Esophagus muscularis mucosa (tissue), 4 donors: ENCODE measurements around the gene FGF9. TPM values are rescaled to one million over a fixed set of nuclear protein-coding genes. Genes with fewer than 3 reads are reported as not detected.

Experiments used
- DNase-seq: peaks from one replicate; pipeline ENCODE4 v3.0.0-alpha.2; 2017; ENCODE audit errors: extremely low spot score
- H3K27ac ChIP-seq, 4 donors: fragments of 200-600 bp; sonication (generic); replicated peaks in 1 of 4; 1 replicate in 3 of 4; 2 replicates in 1 of 4; pipeline ENCODE4 v1.5.1; 2016 to 2019; ENCODE audit warnings: mild to moderate bottlenecking in 1 of 4
- H3K27me3 ChIP-seq, 4 donors: fragments of 200-600 bp; sonication (generic); one replicate each; pipeline versions ENCODE4 v1.5.1 to v1.6.0; 2016 to 2019
- H3K36me3 ChIP-seq, 4 donors: fragments of 200-600 bp; sonication (generic); one replicate each; pipeline ENCODE4 v1.5.1; 2016 to 2019
- H3K4me1 ChIP-seq, 4 donors: fragments of 200-600 bp; sonication (generic); one replicate each; pipeline ENCODE4 v1.5.1; 2016 to 2019
- H3K4me3 ChIP-seq, 4 donors: fragments of 200-600 bp; sonication (generic); 1 replicate in 2 of 4; 2 replicates in 2 of 4; pipeline ENCODE4 v1.5.1; 2016 to 2019; ENCODE audit warnings: mild to moderate bottlenecking in 4 of 4, moderate library complexity in 1 of 4
- H3K9me3 ChIP-seq, 4 donors: fragments of 200-600 bp; sonication (generic); 1 replicate in 3 of 4; 2 replicates in 1 of 4; pipeline ENCODE4 v1.5.1; 2016 to 2019
- EP300 ChIP-seq: sonication (generic); formaldehyde crosslinking; IDR thresholded peaks from one replicate; pipeline ENCODE4 v1.6.1; 2017; ENCODE audit warnings: antibody characterized with exemption
- POLR2A ChIP-seq: fragments of 450-650 bp; IDR thresholded peaks from one replicate; pipeline ENCODE4 v1.6.1; 2017; ENCODE audit warnings: antibody characterized with exemption, moderate library complexity, mild to moderate bottlenecking, low read depth
- POLR2AphosphoS5 ChIP-seq, 2 donors: sonication (generic); formaldehyde crosslinking; IDR thresholded peaks; one replicate each; pipeline ENCODE4 v1.6.1; 2017; ENCODE audit warnings: antibody characterized with exemption in 2 of 2
- WGBS: methylation state at CpG from one replicate; pipeline ENCODE4 v1.1.5; 2018; 5-methylcytosine and 5-hydroxymethylcytosine counted together
- intact Hi-C: fragments of 100-400 bp; cut with DNase I; formaldehyde crosslinking; loops from one replicate; pipeline ENCODE4 v1.15.1; 2023
- total RNA-seq, 4 donors: library from RNA; depleted of rRNA; stranded (reverse); fragments of >200 nt; gene quantifications; one replicate each; pipeline versions ENCODE4 v1.1.0 to v1.2.1, GENCODE V29; 2016
- TF ChIP-seq, protein P1 (sequence below), 3 experiments: fragments of 200-600 bp in 2 of 3; fragments of 450-650 bp in 1 of 3; sonication (generic) in 2 of 3; IDR thresholded peaks; one replicate each; pipeline ENCODE4 v1.5.1; 2017 to 2019; ENCODE audit warnings: antibody characterized with exemption in 3 of 3, mild to moderate bottlenecking in 2 of 3, moderate library complexity in 1 of 3

Gene FGF9
- total RNA-seq, 4 donors from 2014 or later = 0.50 to 1.9 (median 1.5) TPM

DNA sequence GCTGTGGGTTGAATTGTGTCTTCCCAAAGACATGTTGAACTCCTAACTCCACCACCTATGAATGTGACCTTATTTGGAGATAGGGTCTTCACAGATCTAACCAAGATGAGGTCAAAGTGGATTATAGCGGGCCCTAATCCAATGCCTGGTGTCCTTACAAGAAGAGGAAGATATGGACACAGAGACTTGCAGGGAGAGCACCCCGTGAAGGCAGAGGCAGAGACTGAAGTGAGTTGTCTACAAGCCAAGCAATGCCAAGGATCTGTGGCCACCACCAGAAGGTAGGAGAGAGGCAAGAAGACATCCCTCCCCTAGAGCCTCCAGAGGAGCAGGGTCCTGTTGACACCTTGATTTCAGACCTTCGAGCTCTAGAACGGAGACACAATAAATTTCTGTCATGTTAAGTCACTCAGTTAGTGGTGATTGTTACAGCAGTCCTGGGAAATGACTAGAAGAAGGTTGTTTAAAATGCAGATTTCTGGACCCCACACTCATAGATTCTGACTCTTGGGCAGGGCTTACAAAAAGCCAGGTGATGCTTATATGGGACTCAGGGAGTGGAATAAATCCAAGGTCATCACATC is 70.6 kb downstream of the FGF9 start:
- DNase-seq = peak; percentile 72
- 89% methylated on average over 4 of the region's 4 CpGs for WGBS
- intact Hi-C loops = no loop called here
- TF ChIP-seq POLR2A (no peak), EP300 (no peak), POLR2AphosphoS5 (IDR thresholded peaks at IDR 0.05) (no peak)
- TF ChIP-seq, protein P1, sequence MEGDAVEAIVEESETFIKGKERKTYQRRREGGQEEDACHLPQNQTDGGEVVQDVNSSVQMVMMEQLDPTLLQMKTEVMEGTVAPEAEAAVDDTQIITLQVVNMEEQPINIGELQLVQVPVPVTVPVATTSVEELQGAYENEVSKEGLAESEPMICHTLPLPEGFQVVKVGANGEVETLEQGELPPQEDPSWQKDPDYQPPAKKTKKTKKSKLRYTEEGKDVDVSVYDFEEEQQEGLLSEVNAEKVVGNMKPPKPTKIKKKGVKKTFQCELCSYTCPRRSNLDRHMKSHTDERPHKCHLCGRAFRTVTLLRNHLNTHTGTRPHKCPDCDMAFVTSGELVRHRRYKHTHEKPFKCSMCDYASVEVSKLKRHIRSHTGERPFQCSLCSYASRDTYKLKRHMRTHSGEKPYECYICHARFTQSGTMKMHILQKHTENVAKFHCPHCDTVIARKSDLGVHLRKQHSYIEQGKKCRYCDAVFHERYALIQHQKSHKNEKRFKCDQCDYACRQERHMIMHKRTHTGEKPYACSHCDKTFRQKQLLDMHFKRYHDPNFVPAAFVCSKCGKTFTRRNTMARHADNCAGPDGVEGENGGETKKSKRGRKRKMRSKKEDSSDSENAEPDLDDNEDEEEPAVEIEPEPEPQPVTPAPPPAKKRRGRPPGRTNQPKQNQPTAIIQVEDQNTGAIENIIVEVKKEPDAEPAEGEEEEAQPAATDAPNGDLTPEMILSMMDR (IDR thresholded peaks at IDR 0.05) = no peak
- H3K9me3 ChIP-seq = no peaks in the 10 kb centered on the region
- H3K4me1 ChIP-seq = peaks cover under 1 to 4% (median 3%) of the 10 kb centered on the region in 4 donors
- H3K36me3 ChIP-seq = no peaks in the 10 kb centered on the region
- no peak overlapping the region for H3K4me3 ChIP-seq
- no peaks in the 10 kb centered on the region for H3K27me3 ChIP-seq
- H3K27ac ChIP-seq = no peak overlapping the region

DNA sequence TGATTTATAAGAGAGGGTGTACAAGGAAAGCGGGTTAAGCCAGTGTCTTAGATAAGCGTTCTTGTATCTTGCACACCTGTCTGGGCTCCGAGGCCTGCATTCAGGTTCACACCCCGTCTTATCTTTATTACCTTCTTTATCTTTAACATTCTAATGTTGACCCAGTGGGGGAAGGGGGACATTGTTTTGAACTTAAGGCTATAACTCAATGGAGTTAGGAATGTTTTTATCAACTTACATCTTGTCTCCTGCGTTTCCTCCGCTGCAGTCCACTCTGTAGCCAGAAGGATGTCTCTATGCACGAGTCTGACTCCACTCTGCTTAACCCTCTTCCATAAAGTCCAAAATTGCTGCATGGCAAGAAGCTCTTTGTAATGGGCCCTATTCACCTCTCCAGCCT is 71.2 kb downstream of the FGF9 start:
- no peaks in the 10 kb centered on the region for H3K27me3 ChIP-seq
- WGBS = 81% methylated on average over 7 of the region's 7 CpGs
- intact Hi-C loops = no loop called here
- no peak for DNase-seq
- TF ChIP-seq, protein P1 (IDR thresholded peaks at IDR 0.05) = no peak
- TF ChIP-seq POLR2A = no peak
- TF ChIP-seq EP300 = no peak
- no peak for TF ChIP-seq POLR2AphosphoS5 (IDR thresholded peaks at IDR 0.05)
- no peak overlapping the region for H3K4me3 ChIP-seq
- no peaks in the 10 kb centered on the region for H3K4me1 ChIP-seq
- H3K27ac ChIP-seq = no peak overlapping the region
- H3K36me3 ChIP-seq = no peaks in the 10 kb centered on the region
- no peaks in the 10 kb centered on the region for H3K9me3 ChIP-seq

DNA sequence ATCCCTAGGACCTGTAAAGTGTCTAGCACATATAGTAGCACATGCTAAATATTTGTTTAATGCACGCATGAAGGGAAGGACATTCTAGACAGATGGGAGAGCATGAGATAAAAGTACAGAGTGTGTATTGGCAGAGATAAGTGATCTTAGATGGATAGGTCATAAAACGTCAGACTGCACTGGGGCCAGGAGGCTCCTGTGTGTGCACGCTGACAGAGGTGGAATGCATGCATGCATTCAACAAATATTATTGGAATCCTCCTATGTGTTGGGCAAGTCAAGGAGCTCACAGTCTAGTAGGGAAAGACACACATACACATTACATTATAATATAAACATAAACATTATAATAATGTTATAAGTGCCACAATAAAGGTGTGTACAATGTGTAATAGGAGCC is 73.3 kb downstream of the FGF9 start:
- TF ChIP-seq, protein P1 (IDR thresholded peaks at IDR 0.05) = no peak
- peak; percentile 84 for DNase-seq
- H3K36me3 ChIP-seq = no peaks in the 10 kb centered on the region
- no peaks in the 10 kb centered on the region for H3K9me3 ChIP-seq
- no peak overlapping the region for H3K4me3 ChIP-seq
- no peak overlapping the region for H3K27ac ChIP-seq
- H3K27me3 ChIP-seq = no peaks in the 10 kb centered on the region
- H3K4me1 ChIP-seq = no peaks in the 10 kb centered on the region
- intact Hi-C loops = no loop called here
- WGBS = 49% methylated on average over 3 of the region's 3 CpGs

DNA sequence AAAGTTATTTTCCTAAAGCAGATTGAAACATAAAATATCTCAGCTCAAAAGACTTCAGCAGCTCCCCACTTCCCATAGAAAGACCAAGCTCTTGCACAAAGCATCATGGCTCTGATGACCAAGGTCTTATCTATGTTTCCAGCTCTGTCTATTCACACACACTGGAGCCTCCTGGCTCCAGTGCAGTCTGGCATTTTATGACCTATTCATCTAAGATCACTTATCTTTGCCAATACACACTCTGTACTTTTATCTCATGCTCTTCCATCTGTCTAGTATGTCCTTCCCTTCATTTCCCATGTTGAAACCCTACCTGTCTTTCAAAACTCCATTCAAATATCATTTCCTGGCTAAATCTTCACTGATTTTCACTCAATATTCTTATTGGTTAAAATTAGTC is 74.4 kb downstream of the FGF9 start:
- H3K4me3 ChIP-seq = no peak overlapping the region
- no peak overlapping the region for H3K27ac ChIP-seq
- DNase-seq = no peak
- no peaks in the 10 kb centered on the region for H3K27me3 ChIP-seq
- H3K4me1 ChIP-seq = no peaks in the 10 kb centered on the region
- H3K9me3 ChIP-seq = no peaks in the 10 kb centered on the region
- TF ChIP-seq POLR2AphosphoS5 (IDR thresholded peaks at IDR 0.05) (no peak), EP300 (no peak), POLR2A (no peak)
- TF ChIP-seq, protein P1 (IDR thresholded peaks at IDR 0.05) = no peak
- H3K36me3 ChIP-seq = no peaks in the 10 kb centered on the region
- intact Hi-C loops = no loop called here

DNA sequence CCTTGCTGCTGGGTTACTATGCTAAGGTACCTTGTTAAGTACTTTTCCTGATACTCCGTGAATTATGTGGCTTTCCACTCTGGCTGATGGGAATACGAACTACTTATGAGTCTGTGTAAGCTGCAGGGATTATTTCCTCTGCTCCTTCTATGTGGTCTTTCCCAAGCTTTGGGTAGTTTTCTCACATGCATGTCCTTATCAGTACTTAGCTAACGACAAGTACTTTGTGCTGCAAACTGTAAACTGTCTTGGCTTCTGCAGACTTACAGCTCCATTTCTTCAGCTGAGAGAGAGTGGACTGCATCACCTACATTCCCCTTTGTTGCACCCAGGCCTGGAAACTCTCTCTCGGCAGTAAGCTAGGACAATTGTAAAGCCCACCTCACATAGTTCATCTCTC is 76.6 kb downstream of the FGF9 start:
- H3K27ac ChIP-seq = no peak overlapping the region
- WGBS = 65% methylated on average over 4 of the region's 4 CpGs
- intact Hi-C loops = no loop called here

More for the DNA sequence above, 76.6 kb downstream of the FGF9 start:
- H3K36me3 ChIP-seq = no peaks in the 10 kb centered on the region
- H3K27me3 ChIP-seq = no peaks in the 10 kb centered on the region
- TF ChIP-seq, protein P1 (IDR thresholded peaks at IDR 0.05) = no peak
- TF ChIP-seq EP300 = no peak
- TF ChIP-seq POLR2A = no peak
- no peak for TF ChIP-seq POLR2AphosphoS5 (IDR thresholded peaks at IDR 0.05)
- no peak for DNase-seq
- no peaks in the 10 kb centered on the region for H3K4me1 ChIP-seq
- no peak overlapping the region for H3K4me3 ChIP-seq
- no peaks in the 10 kb centered on the region for H3K9me3 ChIP-seq
